GM18511 (cell line): ENCODE data around the gene ALS2CL.

Experiments used
- ATAC-seq: cut with Tn5 transposase; IDR thresholded peaks from one replicate; pipeline ENCODE4 v1.9.1; 2021; ENCODE audit warnings: mild to moderate bottlenecking, moderate library complexity; ENCODE audit not compliant: unreplicated experiment

Gene ALS2CL

GRCh38 chr3:46716461-46717441 lies 23.3 kb upstream of the ALS2CL start:
- no peak for ATAC-seq

GRCh38 chr3:46715507-46716175 lies 22.2 kb upstream of the ALS2CL start:
- no peak for ATAC-seq

GRCh38 chr3:46714728-46715506 lies 21.4 kb upstream of the ALS2CL start:
- no peak for ATAC-seq

- peak; percentile 83 for ATAC-seq
Observed at GRCh38 chr3:46713898-46714552, 20.5 kb upstream of the ALS2CL start.

GRCh38 chr3:46713050-46713897 lies 19.8 kb upstream of the ALS2CL start:
- ATAC-seq, result no peak

- no peak for ATAC-seq
Observed at GRCh38 chr3:46712191-46713049, 18.9 kb upstream of the ALS2CL start.

- ATAC-seq, result no peak
Observed at GRCh38 chr3:46711760-46712159, 18.3 kb upstream of the ALS2CL start.

GRCh38 chr3:46711305-46711704 lies 17.8 kb upstream of the ALS2CL start:
- no peak for ATAC-seq

GRCh38 chr3:46710671-46711295 lies 17.3 kb upstream of the ALS2CL start:
- no peak for ATAC-seq

GRCh38 chr3:46710229-46710628 lies 16.8 kb upstream of the ALS2CL start:
- ATAC-seq, result no peak

GRCh38 chr3:46709721-46710120 lies 16.2 kb upstream of the ALS2CL start:
- ATAC-seq, result no peak

- ATAC-seq, result no peak
Observed at GRCh38 chr3:46709157-46709654, 15.7 kb upstream of the ALS2CL start.

GRCh38 chr3:46708401-46709156 lies 15.1 kb upstream of the ALS2CL start:
- no peak for ATAC-seq

- no peak for ATAC-seq
Observed at GRCh38 chr3:46707601-46708011, 14.1 kb upstream of the ALS2CL start.

- no peak for ATAC-seq
Observed at GRCh38 chr3:46706771-46707582, 13.5 kb upstream of the ALS2CL start.

GRCh38 chr3:46705751-46706552 lies 12.5 kb upstream of the ALS2CL start:
- no peak for ATAC-seq
